PC-3 (cell line): ENCODE data around the gene CARMIL1. TPM values are rescaled to one million over a fixed set of nuclear protein-coding genes. Genes with fewer than 3 reads are reported as not detected.
A peak's percentile ranks its signal among the peaks of the same experiment; 100 is the strongest.

Source experiments
- ATAC-seq: fragments of 200-7000 bp; cut with Tn5 transposase; 2 replicates; pipeline ENCODE4 v1.9.1; 2020; ENCODE audit warnings: mild to moderate bottlenecking, moderate library complexity
- BruUV-seq: library from RNA; stranded (reverse); fragments of 400-500 nt; replicated peaks from 2 replicates; lab custom pipeline; 2021; lab: Mats Ljungman, UMichigan
- CTCF ChIA-PET: fragments of 300-600 bp; sonication (Branson Sonifier 250); formaldehyde crosslinking; loops from one replicate; lab custom pipeline; 2022; ENCODE audit warnings: antibody characterized with exemption; lab: Charles Lee
- POLR2A ChIA-PET: fragments of 300-600 bp; sonication (Branson Sonifier 250); formaldehyde crosslinking; loops from one replicate; lab custom pipeline; 2022; ENCODE audit warnings: antibody characterized with exemption; ENCODE audit not compliant: unreplicated experiment; lab: Charles Lee
- DNase-seq: peaks from one replicate; pipeline ENCODE4 v3.0.0-alpha.2; 2015
- H2AFZ ChIP-seq: fragments of 300-600 bp; sonication (generic); 2 replicates; pipeline ENCODE4 v1.6.0; 2016; ENCODE audit warnings: antibody characterized with exemption, low read length
- H3F3A ChIP-seq: fragments of 300-600 bp; sonication (generic); one replicate; pipeline ENCODE4 v1.6.0; 2017; ENCODE audit warnings: antibody characterized with exemption, low read length, control low read depth, mild to moderate bottlenecking; ENCODE audit not compliant: unreplicated experiment
- H3K27ac ChIP-seq: fragments of 300-600 bp; sonication (generic); 2 replicates; pipeline ENCODE4 v1.5.1; 2016; ENCODE audit warnings: mild to moderate bottlenecking, low read length
- H3K27me3 ChIP-seq: fragments of 300-600 bp; sonication (generic); 2 replicates; pipeline ENCODE4 v1.6.1; 2016; ENCODE audit warnings: low read length, mixed read lengths
- H3K36me3 ChIP-seq: fragments of 300-600 bp; sonication (generic); 2 replicates; pipeline ENCODE4 v1.6.1; 2016; ENCODE audit warnings: low read depth, mixed run types, low read length, mixed read lengths
- H3K4me1 ChIP-seq: fragments of 300-600 bp; sonication (generic); 2 replicates; pipeline ENCODE4 v1.5.1; 2016; ENCODE audit warnings: low read length; ENCODE audit not compliant: insufficient read depth
- H3K4me2 ChIP-seq: fragments of 300-600 bp; sonication (generic); 2 replicates; pipeline ENCODE4 v1.6.0; 2016; ENCODE audit warnings: low read length
- H3K4me3 ChIP-seq: fragments of 300-600 bp; sonication (generic); 2 replicates; pipeline ENCODE4 v1.5.1; 2016; ENCODE audit warnings: mild to moderate bottlenecking, low read length, mixed read lengths
- H3K79me2 ChIP-seq: fragments of 300-600 bp; sonication (generic); 2 replicates; pipeline ENCODE4 v1.6.1; 2017; ENCODE audit warnings: low read length, mixed read lengths
- H3K9ac ChIP-seq: fragments of 300-600 bp; sonication (generic); 2 replicates; pipeline ENCODE4 v1.6.0; 2016; ENCODE audit warnings: mild to moderate bottlenecking, low read length
- H3K9me2 ChIP-seq: fragments of 300-600 bp; sonication (generic); replicated peaks from 2 replicates; pipeline ENCODE4 v1.6.1; 2016; ENCODE audit warnings: mixed run types, low read length, mixed read lengths
- H3K9me3 ChIP-seq: fragments of 300-600 bp; sonication (generic); 2 replicates; pipeline ENCODE4 v1.6.1; 2016; ENCODE audit warnings: low read length, mixed read lengths
- H4K20me1 ChIP-seq: fragments of 300-600 bp; sonication (generic); 2 replicates; pipeline ENCODE4 v1.6.1; 2016; ENCODE audit warnings: low read length, mixed read lengths
- CTCF ChIP-seq: fragments of 300-600 bp; sonication (generic); conservative IDR thresholded peaks from 2 replicates; pipeline ENCODE4 v1.5.1; 2017; ENCODE audit warnings: antibody characterized with exemption, low read depth, mild to moderate bottlenecking, low read length
- EZH2 ChIP-seq: fragments of 300-600 bp; sonication (generic); IDR thresholded peaks from one replicate; pipeline ENCODE4 v1.6.1; 2017; ENCODE audit warnings: antibody characterized with exemption, mild to moderate bottlenecking, low read length; ENCODE audit not compliant: unreplicated experiment
- EZH2phosphoT487 ChIP-seq: fragments of 300-600 bp; sonication (generic); IDR thresholded peaks from 2 replicates; pipeline ENCODE4 v1.6.1; 2018; ENCODE audit warnings: mild to moderate bottlenecking, antibody characterized with exemption, low read length, borderline replicate concordance
- intact Hi-C: fragments of 100-400 bp; cut with micrococcal nuclease; formaldehyde crosslinking; loops from 2 replicates; pipeline ENCODE4 v1.9.0; 2023
- total RNA-seq: library from RNA; depleted of rRNA; stranded (reverse); fragments of >200 nt; gene quantifications from 2 replicates; pipeline ENCODE4 v1.2.3, GENCODE V29; 2014

CARMIL1 gene
- total RNA-seq, 1 experiment from 2014 or later, result 22.0 TPM

DNA sequence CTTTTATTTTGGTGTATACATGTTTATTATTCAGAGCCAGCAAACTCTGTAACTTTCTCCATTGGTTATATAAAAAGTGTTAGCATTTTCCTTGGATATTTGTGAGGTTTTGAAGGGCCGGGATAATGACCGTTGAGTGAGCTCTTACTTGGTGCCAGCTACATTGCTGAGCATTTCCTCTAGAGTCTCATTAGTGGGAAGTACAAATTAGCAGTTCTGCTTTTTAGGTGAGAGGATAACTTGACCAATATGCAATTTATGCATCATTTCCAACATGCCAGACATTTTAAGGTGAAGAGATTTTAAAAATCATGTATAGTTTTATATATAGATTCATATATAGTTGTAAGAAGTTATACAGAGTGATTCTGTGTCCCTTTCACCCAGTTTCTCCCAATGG, 84.3 kb downstream of the CARMIL1 start:
- BruUV-seq, result no TSS peak
- H3K9me3 ChIP-seq, result no peaks in the 10 kb centered on the region
- no peak overlapping the region for H3K4me3 ChIP-seq
- intact Hi-C loops, result loop anchor here (10.0 kb wide), 1 partner anchor 89 kb away; the partner anchor contains the start of gene CARMIL1
- no peaks in the 10 kb centered on the region for H3F3A ChIP-seq
- ChIA-PET POLR2A (no interaction called here), CTCF (no interaction called here)
- H4K20me1 ChIP-seq, result no peaks in the 10 kb centered on the region; the same call in 1 of the 2 replicates
- ATAC-seq, result no peak
- H3K27ac ChIP-seq, result no peak overlapping the region
- H3K27me3 ChIP-seq, result no peaks in the 10 kb centered on the region
- H3K4me1 ChIP-seq, result peaks cover 34% of the 10 kb centered on the region
- TF ChIP-seq EZH2phosphoT487 (no peak), CTCF (no peak), EZH2 (no peak)
- no peaks in the 10 kb centered on the region for H3K9me2 ChIP-seq
- H3K4me2 ChIP-seq, result no peak overlapping the region
- DNase-seq, result no peak
- no peak overlapping the region for H3K9ac ChIP-seq
- no peak overlapping the region for H2AFZ ChIP-seq
- H3K79me2 ChIP-seq, result peaks cover 36% of the 10 kb centered on the region
- H3K36me3 ChIP-seq, result no peaks in the 10 kb centered on the region

GRCh38 chr6:25365154-25365553, 86.0 kb downstream of the CARMIL1 start:
- ATAC-seq (no peak), DNase-seq (no peak)
- H3K9me3 ChIP-seq, result no peaks in the 10 kb centered on the region
- H3K79me2 ChIP-seq, result peaks cover 31% of the 10 kb centered on the region
- H3K36me3 ChIP-seq, result no peaks in the 10 kb centered on the region
- H2AFZ ChIP-seq, result no peak overlapping the region
- H3K4me1 ChIP-seq, result peaks cover 20% of the 10 kb centered on the region
- H3K27me3 ChIP-seq, result no peaks in the 10 kb centered on the region
- intact Hi-C loops, result loop anchor here (10.0 kb wide), 1 partner anchor 90 kb away; the partner anchor contains the start of gene CARMIL1
- no peaks in the 10 kb centered on the region; the same call in 1 of the 2 replicates for H4K20me1 ChIP-seq
- H3K9ac ChIP-seq, result no peak overlapping the region
- ChIA-PET POLR2A (no interaction called here), CTCF (interaction anchor here (0.6 kb wide), 1 partner anchor 87 kb away, joined by 3 read pairs; no protein-coding TSS in a partner anchor)
- no peaks in the 10 kb centered on the region for H3F3A ChIP-seq
- no peaks in the 10 kb centered on the region for H3K9me2 ChIP-seq
- H3K4me2 ChIP-seq, result no peak overlapping the region
- H3K27ac ChIP-seq, result no peak overlapping the region
- BruUV-seq, result no TSS peak
- no peak for TF ChIP-seq EZH2phosphoT487
- no peak for TF ChIP-seq CTCF
- H3K4me3 ChIP-seq, result no peak overlapping the region

DNA sequence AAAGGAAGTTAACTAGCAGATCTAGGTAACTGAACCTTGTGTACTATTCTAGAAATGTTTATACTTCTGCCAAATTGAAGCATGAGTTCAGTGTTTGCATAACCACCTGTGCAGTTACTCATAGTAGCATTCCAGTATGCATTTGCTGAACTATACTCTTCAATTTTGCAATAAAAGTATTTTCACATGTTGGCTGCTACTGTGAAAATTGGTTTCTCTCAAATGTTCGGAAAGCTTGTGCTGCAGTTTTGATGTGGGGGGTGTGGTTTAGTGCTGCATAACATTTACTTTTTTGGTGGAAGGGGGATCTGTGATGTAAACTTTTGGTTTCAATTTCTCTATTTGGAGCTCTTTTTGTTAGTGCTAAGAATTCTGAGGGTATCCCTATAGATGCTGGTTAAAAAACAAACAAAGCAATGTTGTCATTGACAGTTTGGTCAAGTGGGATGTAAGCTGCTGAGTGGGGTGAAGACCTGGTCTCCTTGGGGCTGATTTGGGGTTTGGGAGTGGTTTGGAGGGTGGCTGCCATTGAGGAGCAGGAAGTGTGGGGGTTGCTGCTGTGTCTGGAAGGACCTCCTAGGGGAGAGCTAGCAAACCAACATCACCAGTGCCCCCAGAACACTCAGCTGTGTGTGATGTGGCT, 87.8 kb downstream of the CARMIL1 start:
- no peaks in the 10 kb centered on the region for H3K9me2 ChIP-seq
- no peaks in the 10 kb centered on the region for H3K36me3 ChIP-seq
- no peak overlapping the region for H2AFZ ChIP-seq
- no peak overlapping the region for H3K9ac ChIP-seq
- TF ChIP-seq CTCF (no peak), EZH2phosphoT487 (no peak), EZH2 (no peak)
- H3K79me2 ChIP-seq, result peaks cover 21% of the 10 kb centered on the region; the same call in 1 of the 2 replicates
- DNase-seq (peak; percentile 64), ATAC-seq (peak; percentile 88)
- no peak overlapping the region for H3K27ac ChIP-seq
- no peaks in the 10 kb centered on the region for H3K9me3 ChIP-seq
- ChIA-PET POLR2A (no interaction called here), CTCF (interaction anchor here (0.6 kb wide), 1 partner anchor 85 kb away, joined by 3 read pairs; no protein-coding TSS in a partner anchor)
- no peaks in the 10 kb centered on the region for H3F3A ChIP-seq
- intact Hi-C loops, result loop anchor here (10.0 kb wide), 1 partner anchor 92 kb away; the partner anchor contains the start of gene CARMIL1
- 0 out of 2 replicates have a peak overlapping the region, but pooled peaks have one; percentile 3 for H3K4me3 ChIP-seq
- peak overlapping the region; percentile 53 for H3K4me2 ChIP-seq
- no peaks in the 10 kb centered on the region for H3K27me3 ChIP-seq
- peaks cover 11% of the 10 kb centered on the region for H3K4me1 ChIP-seq
- H4K20me1 ChIP-seq, result no peaks in the 10 kb centered on the region; the same call in 1 of the 2 replicates
- no TSS peak for BruUV-seq
